NCI-H748 (cell line): ENCODE results near the gene PLD3.
"Not testable (repeated sequence)": the region's sequence is repeated elsewhere in the genome, so short reads cannot be mapped to it uniquely, and the experiment has no call there.

ENCODE experiments used
- DNase-seq: peaks from one replicate; lab custom pipeline; 2025; ENCODE audit not compliant: unreplicated experiment; lab: John Stamatoyannopoulos, UW

PLD3 gene

DNA sequence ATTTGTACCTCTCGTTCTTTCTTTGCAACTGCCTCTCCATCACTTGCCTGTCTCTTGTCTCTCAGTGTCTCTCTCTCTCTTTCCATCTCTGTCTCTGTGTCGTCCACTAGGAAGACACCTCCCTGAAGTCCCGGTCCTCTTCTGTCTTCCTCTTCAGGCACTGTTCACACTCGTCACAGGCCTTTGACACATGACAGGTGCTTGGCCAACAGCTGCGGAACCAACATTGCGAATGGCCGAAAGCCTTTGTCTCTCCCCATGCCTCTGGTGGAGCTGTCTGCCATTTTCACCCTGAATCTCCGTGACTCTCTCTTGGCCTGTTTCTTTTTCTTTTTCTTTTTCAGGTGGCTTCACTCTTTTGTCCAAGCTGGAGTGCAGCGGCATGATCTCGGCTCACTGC lies 38.7 kb downstream of the PLD3 start:
- no peak for DNase-seq

DNA sequence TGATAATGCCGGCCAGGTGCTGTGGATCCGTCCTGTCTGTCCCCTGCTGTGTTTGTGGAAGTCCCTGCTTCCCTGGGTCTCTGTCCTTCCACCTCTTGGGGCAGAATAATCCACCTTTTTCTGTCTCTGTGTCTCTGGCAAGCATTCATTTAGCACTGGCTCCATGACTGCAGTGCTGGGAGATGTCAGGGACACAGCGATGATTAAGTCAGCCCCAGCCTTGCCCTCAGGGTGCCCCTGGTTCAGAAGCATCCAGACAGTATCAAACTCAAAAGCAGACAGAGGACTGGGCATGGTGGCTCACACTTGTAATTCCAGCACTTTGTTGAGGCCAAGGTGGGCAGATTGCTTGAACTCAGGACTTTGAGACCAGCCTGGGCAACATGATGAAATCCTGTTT lies 40.0 kb downstream of the PLD3 start:
- no peak for DNase-seq

DNA sequence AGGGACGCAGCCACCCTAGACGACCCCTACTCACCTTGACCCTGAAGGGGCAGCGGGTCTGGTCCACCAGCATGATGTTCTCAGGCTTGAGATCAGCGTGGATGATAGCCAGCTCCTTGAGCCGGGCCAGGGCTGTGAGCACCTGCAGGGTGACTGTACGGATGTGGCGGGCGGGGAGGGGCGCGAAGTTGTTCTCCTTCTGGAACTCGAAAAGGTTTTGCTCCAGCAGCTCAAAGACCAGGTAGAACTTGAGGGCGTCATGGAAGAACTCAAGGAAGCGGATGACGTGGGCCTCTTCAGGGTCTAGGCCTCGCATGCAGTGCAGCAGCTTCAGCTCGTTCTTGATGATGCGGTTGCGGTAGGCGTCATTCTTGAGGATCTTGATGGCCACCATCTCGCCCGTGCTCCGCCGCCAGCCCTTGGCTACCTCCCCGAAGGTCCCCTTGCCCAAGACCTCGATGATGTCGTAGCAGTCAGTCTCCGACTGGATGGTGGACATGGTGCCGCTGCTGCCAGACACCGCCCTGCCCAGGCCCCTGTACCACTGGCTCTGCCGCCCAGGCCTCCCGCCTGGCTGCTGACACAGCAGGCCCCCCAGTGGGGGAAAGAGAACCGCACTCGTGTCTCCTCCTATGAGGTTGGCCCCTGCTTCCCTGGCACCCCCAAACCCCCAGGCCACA lies 41.0 kb downstream of the PLD3 start:
- no peak for DNase-seq

DNA sequence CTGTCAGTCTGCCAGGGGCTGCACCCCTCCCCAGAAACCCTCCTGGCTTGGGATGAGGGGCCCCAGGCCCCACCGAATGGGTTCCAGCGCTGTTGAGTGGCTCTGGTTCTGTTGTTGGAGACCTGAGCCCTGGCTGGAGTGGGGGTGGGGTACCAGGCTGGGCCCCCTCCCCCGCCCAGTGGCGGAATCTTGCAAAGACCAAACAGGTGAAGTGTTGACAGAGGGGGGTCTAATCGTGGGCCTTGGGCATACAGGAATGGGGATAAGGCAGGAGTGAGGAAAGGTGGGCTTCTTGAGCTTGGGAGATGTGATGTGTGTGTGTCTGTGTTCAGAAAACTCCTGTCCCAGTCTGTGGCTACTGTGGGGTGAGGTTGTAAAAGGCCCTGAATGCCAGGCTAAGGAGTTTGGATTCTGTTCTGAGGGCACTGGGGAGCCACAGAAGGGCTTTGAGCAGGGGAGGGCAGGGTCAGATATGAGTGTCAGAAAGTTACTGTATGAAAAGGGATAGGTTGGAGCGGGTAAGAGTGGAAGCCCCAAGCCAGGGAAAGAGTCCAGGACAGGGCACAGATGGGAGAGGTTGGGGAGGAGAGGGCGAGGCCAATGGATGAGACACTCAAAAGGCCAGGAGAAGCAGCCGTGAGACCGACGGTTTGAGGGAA lies 41.7 kb downstream of the PLD3 start, which contains the start of gene HIPK4:
Gene HIPK4 (minus strand): TSS at position 98 of the 659 bp plus-strand sequence. CDS start 279 bp downstream, outside the sequence.
- no peak for DNase-seq

DNA sequence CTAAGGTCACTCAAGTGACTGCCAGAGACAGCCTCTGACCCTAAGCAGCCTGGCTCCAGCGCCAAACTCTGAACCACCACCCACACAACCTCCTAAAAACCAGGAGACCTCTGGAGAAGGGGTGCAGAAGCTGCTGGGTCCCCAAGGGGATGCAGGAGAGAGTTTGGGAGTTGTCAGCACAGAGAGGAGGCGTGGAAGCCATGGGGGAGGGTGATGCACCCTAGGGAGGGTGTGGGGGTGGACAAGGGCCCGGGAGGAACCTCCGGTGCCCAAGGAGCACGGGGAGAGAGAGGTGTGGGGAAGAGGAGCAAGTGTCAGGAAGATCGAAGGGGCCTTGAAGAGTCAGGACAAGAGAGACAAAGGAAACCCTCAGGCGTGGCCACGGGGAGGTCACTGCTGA lies 43.6 kb downstream of the PLD3 start:
- no peak for DNase-seq

DNA sequence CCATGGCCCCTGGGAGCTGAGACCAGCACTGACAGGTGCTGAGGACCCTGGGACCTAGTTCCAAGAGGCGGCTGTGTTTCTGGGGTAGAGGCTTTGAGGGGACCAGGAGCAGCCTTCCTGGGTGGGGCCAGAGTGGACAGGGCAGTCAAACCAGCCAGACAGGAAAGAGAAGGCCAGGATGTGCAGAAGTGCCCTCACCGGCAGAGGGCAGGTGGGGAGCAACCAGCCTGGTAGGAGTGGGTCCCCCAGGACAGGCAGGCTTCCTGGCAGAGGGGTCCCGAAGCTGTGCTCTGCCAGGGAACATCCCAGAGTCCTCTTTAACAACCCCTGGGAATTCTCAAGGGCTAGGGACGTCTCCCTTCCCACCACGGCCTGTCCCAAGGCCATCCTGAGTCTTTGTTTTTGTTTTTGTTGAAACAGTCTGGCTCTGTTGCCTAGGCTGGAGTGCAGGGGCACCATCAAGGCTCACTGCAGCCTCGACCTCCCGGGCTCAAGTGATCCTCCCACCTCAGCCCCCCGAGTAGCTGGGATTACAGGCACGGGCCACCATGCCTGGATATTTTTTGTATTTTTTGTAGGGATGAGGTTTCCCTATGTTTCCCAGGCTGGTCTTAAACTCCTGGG lies 44.5 kb downstream of the PLD3 start:
- DNase-seq, result peak; percentile 20

DNA sequence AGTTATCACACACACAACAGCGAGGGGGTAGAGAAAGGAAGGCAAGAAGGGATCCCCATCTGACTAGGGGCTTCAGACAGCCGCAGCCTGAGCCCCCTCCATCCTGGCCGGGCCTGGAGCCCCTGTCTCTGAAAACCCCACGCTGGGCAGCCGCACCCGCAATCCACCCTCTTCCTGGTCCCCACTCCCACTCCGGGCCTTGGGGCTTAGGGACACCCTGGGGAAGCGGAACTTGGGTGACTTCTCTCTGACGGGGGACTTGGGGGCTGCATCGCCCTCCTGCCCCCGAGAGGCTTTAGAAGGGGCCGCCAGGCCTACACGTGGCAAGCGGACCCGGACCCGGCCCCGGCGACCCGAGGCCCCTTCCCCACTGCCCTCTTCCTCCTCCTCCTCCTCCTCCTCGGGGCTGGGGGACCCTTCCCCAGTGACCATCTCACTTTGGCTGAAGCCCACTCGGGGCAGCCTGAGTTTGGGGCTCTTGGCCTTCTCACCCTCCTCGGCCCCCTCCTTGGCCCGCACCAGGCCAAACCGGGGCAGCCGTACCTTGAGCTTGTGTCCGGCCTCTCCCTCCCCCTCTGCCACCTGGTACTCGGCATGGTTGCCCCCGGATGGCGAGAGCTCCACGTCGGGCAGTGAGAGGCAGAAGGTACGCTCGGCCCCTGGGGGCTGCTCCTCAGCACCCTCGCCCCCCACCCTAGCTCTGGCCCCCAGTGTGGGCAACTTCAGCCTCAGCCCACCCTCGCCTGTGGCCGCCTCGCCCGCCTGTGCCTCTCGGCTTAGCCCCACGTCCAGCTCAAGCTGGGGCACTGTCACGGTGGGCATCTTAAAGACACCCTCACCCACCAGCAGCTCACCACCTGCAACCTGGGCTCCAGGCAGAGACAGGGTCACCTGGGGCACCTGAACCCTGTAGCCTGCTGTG lies 45.7 kb downstream of the PLD3 start:
- DNase-seq, result no peak

DNA sequence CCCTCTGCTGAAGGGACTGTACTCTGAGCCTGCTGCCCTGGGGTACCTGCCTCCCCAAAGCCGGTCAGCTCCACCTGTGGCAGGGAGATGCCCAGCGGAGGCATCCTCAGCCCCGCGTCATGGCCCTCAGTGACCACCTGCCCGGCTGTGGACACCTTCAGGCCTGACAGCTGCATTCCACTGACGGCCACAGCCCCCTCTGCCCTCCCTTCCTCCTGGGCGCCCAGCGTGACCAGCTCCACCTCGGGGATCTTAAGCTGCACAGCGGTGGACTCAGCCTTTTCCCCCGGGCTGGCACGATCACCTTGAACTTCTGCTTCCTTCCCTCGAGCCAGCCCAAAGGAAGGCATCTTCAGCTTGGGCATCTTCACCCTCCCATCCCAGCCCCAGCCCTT lies 46.3 kb downstream of the PLD3 start:
- DNase-seq, result no peak

DNA sequence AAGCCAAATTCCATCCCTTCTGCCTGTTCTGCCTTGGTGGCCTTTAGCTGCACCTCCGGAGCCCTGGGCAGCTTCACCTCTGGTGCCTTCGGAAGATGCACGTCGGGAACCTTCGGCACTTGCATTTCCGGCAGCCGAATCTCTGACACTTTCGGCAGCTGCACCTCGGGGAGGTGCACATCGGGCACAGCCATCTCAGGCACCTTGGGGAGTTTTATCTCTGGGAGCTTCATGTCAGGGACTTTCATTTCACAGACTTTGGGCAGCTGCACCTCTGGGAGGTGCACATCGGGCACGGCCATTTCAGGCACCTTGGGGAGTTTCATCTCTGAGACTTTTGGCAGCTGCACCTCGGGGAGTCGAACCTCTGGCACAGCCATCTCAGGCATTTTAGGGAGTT lies 47.5 kb downstream of the PLD3 start:
- no peak for DNase-seq

DNA sequence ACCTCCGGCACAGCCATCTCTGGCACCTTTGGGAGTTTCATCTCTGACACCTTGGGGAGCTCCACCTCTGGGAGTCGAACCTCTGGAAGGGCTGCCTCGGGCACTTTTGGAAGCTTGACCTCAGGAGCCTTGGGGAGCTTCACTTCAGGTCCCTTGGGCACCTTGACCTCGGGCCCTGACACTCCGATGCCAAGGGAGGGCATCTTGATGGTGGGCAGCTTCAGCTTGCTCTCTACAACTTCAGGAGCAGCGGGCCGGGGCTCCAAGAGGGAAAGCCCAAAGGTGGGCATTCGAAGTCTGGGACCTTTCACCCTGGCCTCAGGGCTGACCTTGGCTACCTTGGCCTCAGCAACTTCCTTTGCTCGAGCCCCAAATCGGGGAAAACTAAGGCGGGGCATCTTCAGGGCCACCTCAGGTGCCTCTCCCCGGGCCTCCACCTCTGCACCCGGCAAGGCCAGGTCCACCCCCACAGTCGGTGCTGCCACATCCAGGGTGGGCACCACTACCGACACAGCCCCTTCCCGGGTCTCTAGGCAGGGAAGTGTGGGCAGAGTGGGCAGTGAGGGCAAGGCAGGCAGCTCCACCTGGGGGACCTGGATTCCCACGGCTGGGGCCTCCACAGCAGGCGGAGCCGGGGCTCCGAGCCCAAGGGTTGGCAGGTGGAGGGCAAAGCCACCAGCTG lies 48.5 kb downstream of the PLD3 start:
- DNase-seq, result no peak

DNA sequence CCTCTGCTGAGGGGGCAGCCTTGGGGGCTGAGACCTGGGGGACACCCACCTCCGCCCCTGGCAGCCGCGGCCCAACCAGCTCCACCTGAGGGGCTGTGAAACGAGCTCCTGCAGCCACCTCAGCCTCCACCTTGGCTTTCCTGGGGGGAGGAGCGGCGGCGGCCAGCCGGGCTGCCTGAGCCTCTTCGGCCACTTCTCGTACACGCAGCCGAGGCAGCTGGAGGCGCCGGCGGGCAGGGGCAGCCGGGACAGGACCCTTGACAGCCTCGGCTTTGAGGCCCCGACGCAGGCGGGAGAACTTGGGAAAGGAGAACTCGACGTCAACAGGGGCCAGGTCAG lies 49.0 kb downstream of the PLD3 start:
- no peak for DNase-seq

DNA sequence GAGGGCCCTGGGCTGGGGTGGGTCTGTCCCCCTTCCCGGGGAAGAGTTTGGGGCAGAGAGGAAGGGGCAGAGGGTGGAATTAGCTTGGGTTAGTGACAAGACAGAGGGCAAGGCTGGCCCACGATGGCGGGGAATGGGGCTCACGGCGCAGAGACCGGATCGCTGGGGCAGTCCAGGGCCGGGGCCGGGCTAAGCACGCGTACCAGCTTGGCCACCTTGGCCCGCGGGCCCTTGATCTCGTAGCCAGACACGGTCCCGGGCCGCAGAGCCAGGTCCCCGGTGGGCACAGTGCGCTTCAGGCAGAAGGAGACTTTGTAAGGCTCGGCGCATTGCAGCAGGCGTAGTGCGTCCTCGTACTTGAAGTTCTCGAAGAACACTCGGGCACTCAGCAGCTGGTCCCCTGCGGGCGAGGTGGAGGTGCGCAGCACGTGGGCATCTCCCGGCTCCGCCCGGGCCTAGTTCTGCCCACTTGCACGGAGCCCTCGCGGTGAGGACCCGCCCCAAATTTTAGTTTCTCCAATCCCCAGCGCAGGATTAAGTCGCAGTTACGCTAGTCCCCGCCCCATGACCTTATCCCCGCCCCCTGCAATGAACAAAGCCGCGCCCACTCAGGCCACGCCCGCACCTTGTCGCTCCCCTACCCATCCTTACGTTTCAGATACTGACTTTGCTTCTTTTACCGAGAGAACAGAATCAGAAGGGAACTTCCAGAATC lies 50.1 kb downstream of the PLD3 start:
- DNase-seq, result peak; percentile 62

DNA sequence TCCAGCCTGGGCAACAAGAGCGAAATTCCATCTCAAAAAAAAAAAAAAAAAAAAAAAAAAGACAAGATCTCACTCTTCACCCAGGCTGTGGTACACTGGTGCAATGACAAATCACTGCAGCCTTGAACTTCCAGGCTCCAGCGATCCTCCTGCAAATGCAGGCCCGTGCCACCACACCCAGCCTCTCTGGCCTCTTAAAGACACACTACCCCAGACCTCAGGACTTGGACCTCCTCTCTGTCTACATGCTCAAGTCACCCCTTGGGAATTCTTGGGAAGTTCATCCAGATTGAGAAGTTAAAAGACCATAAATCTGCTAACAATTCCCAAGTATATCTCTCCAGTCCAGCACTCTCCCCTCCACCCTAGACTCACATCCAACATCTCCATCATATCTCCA lies 52.1 kb downstream of the PLD3 start:
- DNase-seq, result no peak

DNA sequence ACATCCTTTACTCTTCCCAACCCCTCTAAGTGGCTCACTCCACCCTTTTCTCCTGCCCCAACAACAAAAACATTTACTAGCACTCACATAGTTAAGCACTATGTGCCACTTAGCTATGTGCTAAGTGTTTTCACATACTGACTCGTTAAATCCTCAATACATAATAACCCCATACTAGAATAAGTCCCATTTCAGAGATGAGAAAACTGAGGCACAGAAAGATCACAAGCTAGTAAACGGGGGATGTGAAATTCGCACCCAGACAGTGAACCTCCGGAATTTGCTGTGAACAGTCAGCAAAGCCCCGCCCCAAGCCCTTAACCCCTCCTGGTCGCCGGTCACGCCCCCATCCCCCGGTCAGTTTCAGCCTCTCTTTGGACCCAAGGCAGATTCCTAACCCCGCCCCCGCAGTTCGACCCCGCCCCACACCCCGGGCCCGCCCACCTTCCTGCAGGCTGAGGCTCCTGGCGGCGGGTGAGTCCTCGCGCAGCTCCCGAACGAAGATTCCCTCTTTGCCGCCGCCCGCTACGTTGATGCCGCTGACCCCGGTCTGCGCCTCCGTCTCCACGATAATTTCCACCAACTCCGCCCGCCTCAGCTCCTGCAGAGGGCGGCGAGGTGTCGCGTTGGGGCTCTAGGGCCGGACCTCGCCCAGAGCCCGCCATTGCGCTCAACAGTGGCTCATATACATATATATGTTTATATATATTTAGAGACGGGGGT lies 54.9 kb downstream of the PLD3 start:
- DNase-seq, result peak; percentile 89

DNA sequence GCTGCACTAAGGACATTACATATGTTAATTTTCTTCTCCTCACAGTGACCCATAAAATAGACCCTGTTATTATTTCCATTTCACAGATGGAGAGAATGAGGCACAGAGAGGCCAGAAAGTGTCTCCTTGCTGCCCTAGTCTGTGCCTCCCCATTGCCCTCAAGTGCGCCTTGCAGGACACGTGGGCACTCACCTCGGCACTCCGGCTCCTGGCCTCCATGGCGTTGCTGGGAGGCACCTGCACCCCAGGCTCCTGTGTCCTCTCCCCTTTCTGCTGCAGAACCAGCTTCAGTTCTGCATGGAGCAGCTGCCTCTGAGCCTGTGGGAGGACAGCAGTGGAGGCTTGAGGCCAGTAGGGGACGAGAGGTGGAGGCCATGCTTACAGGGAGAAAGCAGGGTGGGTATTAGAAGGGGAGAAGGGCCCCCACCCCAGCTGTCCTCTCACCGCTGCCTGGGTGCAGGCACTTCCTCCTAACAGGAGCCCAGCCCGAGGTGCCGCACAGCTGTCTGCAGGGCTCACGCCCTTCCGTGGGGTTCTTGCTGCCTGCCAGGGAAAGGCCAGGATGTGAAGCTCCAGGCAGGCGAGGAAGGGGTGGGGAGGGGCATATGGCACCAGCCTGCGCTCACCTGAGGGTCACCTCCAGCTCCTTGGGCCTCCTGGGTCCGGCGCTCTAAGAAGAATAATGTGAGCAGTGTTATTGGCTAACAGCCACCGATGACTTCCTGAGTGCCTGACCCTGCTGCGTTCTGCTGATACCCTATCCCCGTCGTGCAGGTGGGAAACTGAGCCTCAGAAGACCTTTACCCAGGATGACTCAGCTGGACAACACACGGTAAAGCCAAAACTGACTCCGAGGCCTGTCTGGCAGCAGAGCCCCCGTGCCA lies 59.5 kb downstream of the PLD3 start:
- DNase-seq, result no peak

DNA sequence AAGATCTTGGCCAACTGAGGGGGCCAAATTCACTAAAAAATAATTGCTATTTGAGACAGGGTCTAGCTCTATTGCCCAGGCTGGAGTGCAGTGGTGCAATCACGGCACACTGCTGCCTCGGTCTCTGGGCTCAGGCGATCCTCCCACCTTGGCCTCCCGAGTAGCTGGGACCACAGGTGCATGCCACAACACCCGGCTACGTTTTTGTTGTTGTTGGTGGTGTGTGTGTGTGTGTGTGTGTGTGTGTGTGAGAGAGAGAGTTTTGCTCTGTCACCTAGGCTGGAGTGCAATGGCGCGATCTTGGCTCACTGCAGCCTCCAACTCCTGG lies 60.1 kb downstream of the PLD3 start:
- not testable (repeated sequence) for DNase-seq

DNA sequence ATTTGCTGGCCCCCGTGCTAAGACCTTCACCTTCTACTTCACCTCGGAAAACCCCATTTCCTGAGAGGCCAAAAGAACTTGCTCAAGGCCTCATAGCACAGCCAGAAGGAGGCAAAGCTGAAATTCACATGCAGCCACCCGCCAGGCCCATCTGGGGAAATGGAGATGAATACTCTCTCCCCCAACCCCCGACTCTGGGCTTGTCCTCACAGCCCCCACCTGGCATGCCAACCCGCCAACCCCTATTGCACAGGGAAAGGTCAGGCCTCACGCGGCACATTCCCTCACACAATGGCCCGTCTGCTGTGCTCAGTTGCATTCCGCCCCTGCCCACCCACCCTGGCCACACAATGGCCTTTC lies 61.5 kb downstream of the PLD3 start:
- DNase-seq, result no peak

DNA sequence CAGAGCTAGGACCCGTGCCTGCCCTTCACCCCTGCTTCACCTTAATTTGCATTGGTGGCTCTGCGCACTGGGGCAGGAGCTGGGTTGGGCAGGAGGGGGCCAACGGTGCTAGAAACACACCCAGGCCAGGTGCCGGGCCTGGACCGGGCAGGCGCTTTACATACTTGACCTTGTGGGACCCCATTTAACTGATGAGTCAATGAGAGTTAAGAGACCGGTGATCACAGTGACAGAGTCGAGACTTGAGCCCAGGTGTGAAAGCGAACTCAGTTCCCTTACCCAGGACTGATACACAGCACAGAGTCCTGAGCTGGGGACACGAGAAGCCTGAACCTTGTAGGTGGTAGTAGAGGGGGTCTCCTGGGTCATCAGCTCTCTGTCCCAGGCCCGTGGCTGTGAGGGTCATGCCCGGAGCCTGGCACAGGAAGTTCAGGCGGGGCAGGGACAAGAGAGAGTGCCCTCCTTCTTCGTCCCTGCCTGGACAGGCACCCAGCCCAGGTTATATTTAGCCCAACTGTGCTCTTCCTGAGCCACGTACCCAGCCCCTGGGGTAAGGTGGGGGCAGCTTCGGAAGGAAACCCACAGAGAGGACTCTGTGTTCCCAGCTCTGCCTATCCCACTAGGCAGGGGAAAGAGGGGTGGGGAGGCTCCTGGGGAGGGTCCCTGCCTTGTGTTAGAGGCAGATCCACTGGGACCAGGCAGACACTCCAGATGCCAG lies 62.8 kb downstream of the PLD3 start:
- DNase-seq, result no peak
